SKM-1 treated with dmso at 0.1 percent for 144 hours (cell line): ENCODE results near the gene PYY.

Experiments
- DNase-seq: peaks from one replicate; lab custom pipeline; 2025; ENCODE audit not compliant: unreplicated experiment; lab: John Stamatoyannopoulos, UW

The PYY gene

DNA sequence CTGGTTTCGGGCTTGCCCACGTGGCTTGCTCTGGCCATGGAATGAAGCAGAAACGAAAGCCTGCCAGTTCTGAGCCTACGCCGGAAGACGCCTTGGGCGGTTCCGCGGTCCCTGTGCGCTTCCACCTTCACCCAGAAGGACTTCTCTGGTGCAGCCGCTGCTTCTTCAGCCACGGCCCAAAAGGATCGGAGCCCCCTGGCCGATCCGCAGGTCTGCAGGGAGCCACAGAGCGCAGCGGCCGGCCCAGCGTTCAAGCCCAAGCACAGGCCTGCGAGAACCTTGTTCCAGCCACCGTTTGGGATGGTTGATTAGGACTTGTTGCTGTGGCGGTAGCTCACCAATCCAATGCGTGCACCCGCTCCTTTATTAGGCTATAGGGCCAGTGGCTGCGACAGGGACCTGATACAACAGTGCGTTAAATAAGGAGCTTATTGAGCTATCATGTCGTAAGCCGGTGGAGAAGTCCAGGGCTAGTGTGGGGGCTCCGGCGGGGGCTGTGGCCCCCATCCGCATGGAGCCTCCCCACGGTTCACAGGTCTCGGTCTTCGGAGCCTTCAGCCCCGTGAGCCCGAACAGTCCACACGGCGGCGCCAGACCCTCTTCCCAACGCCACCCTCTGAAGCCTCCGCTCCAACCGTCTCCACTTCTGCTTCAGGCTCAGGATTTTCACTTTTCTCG lies 36.3 kb downstream of the PYY start:
- DNase-seq, result no peak

DNA sequence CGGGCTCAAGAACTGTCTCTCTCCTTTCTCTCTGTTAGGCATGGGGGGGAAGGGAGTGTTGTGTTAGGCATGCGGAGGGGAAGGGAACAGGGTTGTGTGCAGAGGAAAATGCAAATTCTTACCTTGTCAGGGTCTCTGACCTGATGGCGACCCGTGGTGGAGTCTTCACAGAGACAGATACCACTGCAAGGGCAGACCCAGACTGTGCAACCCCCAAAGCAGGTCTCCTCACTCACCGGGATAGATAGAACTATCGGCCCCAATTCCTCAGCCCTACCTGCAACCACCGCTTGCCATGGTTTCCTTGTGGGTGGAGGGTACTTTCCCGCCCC lies 36.8 kb downstream of the PYY start:
- no peak for DNase-seq

GRCh38 chr17:43916385-43916784 lies 37.4 kb downstream of the PYY start:
- no peak for DNase-seq

GRCh38 chr17:43915559-43915958 lies 38.2 kb downstream of the PYY start:
- no peak for DNase-seq

DNA sequence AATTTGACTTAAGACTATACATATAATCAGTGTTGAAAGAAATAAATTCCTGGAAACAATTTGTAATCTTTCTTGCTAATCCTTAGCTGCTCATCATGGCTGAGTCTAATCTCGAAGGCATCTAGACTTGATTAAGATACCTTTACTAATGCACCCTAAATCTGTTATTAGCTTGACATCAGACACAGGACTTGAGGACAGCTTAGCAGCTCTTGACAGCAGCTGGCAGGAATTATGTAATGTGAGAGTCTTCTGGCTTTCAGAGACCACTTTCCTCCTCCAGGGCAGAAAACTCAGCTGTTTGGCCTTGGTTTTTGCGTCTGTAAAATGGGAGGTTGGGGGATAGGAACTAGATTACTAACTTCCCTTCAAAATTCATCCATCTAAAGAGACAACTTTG lies 39.3 kb downstream of the PYY start:
- no peak for DNase-seq

DNA sequence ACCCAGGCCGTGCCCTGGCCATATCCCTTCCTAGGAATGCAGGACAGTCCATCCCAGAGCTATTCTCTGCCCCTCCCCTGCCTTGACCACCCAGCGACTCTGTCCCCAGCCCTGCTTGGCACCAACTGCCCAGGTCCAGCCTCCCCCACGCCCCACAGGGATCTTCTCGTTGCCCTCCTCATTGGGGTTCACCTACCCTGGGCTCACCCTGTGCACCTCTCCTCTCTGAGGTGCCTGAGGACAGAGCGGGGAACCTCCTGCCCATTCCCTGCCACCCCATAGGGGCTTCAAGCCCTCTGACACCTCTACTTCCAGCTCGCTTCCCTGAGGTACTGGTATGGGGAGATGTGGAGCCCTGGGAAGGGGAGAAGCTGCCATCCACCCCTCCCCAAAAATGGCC lies 40.2 kb downstream of the PYY start:
- no peak for DNase-seq

DNA sequence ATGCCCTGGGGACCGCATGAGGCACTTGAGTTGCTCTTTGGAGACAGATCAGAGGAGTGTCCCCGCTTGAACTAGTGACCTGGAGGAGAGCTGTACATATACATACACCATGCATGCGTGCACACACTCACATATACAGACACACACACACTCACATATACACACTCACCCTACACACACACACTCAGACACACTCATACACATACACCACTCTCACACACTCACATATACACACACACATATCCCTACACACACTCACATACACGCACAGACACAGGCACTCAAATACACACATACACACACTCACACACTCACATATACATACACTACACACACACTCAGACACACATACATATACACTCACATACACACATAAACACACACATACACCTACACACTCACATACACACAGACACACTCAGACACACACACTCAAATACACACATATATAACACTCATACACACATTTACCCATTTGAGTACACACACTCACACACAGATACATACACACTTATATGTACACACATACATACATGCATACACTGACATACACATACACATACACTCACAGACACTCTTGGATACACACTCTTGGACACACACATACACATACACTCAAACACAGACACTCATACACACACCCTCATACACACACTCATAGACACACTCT lies 41.0 kb downstream of the PYY start:
- DNase-seq, result no peak

- DNase-seq, result no peak
Measured at GRCh38 chr17:43911904-43912303, 41.8 kb downstream of the PYY start.

GRCh38 chr17:43909537-43910231 lies 44.1 kb downstream of the PYY start:
- DNase-seq, result no peak

- DNase-seq, result peak; percentile 34
Measured at GRCh38 chr17:43907998-43908721, 45.6 kb downstream of the PYY start.

DNA sequence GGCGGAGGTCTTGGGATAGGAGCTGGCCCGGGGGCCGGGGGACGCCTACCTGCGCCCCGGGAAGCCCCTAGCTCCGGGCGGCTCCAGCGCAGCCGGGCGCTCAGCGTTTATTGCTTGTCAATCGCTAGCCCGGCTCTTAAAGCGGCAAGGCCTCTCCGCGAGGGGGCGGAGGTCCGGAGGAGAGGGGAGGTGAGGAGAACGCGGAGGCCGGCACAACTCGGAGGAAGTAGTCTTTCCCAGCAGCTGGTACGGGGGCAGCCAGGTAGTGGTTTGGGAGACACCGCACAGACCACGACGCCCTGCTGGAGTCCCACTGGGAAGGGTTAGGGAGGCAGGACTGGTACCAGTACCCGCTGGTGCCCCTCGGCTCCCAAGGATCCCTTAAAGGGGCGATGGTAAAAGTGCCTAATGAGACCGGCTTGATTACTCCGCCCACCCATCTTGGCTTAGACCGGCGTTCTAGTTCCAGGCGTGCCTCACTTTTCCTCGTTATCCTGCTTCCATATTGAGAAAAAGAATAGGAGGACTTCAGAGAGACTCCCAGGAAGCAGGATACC lies 46.2 kb downstream of the PYY start, which contains the start of gene MPP2:
TSS of gene MPP2 (minus strand) at position 112 of the 557 bp plus-strand sequence. CDS start 3,076 bp downstream, outside the sequence.
- peak; percentile 61 for DNase-seq

GRCh38 chr17:43906951-43907424 lies 46.8 kb downstream of the PYY start:
- no peak for DNase-seq

DNA sequence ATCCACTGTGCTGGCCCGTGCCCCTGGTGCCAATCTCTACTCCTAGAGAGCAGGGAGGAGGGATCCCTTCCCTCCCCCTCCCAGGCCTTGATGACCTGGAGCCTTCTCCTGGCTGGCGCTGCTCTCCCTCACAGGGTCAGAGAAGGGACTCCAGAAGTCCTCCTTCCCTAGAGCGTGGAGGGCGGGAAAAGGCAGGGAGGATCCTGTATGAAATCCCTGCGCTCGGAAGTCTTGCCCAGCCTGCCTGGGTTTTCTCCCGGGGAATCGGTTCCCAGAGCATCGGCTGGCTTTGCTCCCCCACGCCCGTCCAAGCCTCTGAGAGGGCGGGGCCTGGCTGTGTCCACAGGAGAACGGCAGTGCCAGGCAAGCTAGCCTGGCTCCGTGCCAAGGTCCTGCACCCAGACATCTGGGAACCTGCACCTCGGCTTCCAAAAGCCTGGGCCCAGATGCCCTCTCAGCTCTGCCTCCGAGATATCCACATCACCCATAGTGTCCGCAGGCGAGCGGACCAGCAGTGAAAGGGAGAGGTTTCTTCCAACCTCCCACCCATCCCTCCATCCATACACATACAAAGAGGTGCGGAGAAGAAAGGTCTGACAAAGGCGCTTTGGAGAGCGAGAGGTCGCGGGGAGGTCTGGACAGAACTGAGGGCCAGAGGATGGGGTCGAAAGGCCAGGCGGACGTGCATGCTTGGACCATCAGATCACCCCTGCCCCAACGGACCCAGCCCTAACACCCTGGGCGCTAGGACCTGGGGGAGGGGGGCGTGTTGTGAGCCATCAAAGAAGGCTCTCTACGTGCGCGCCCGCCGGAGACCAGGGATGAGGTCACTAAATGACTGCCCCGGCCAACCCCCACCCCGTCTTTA lies 47.5 kb downstream of the PYY start:
- no peak for DNase-seq

DNA sequence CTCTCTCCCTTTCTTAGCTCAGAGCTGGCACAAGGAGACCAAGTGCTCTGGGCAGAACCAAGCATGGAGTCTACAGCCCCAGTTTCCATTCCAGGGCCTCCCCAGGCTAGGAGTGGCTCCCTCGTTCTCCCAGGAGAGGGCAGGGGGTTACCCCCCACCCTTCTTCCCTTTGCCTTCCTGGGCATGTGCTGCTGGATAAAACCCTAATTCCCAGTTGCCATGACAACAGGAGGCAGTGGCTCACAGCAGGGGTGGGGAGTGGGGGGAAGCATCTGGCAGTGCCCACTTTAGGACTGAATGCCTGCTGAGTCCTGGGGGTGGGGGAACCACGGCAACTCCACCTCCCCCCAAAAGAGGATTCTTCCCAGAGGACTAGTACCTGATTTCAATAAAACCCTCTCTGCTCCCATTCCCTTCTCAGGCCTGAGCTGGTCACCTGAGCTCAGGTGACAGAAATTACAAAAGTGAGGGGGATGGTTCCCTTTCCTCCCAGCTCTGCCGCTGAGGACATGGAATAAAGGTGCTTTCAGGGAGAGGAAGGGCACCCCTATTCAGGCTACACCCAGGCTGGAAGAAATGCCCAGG lies 48.2 kb downstream of the PYY start:
- no peak for DNase-seq
